ENCODE measurements around the gene TLR5. TPM values are rescaled to one million over a fixed set of nuclear protein-coding genes. Genes with fewer than 3 reads are reported as not detected.
"Not testable (repeated sequence)": the region's sequence is repeated elsewhere in the genome, so short reads cannot be mapped to it uniquely, and the experiment has no call there.

The TLR5 gene
- total RNA-seq, 1 donor from 2014 or later, result 0.79 TPM

- Histone ChIP-seq H3K4me3 (ENCODE audit: low read depth, low read length) (no peak overlapping the region), H3K27me3 (ENCODE audit: control insufficient read depth, insufficient read depth, low read length) (no peaks in the 10 kb centered on the region), H3K36me3 (ENCODE audit: control insufficient read depth, insufficient read depth, low read length) (no peaks in the 10 kb centered on the region)
- TF ChIP-seq, protein P1, sequence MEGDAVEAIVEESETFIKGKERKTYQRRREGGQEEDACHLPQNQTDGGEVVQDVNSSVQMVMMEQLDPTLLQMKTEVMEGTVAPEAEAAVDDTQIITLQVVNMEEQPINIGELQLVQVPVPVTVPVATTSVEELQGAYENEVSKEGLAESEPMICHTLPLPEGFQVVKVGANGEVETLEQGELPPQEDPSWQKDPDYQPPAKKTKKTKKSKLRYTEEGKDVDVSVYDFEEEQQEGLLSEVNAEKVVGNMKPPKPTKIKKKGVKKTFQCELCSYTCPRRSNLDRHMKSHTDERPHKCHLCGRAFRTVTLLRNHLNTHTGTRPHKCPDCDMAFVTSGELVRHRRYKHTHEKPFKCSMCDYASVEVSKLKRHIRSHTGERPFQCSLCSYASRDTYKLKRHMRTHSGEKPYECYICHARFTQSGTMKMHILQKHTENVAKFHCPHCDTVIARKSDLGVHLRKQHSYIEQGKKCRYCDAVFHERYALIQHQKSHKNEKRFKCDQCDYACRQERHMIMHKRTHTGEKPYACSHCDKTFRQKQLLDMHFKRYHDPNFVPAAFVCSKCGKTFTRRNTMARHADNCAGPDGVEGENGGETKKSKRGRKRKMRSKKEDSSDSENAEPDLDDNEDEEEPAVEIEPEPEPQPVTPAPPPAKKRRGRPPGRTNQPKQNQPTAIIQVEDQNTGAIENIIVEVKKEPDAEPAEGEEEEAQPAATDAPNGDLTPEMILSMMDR (IDR thresholded peaks at IDR 0.05; ENCODE audit: insufficient read depth, low read length, severe bottlenecking), result no peak
- DNase-seq (ENCODE audit: low read depth) (no peak), FAIRE-seq (no peak)
These were observed 32.6 kb upstream of the TLR5 start for GRCh38 chr1:223175633-223176032.

GRCh38 chr1:223175032-223175431, 32.0 kb upstream of the TLR5 start:
- DNase-seq (ENCODE audit: low read depth), result peak; percentile 24
- TF ChIP-seq, protein P1 (IDR thresholded peaks at IDR 0.05; ENCODE audit: insufficient read depth, low read length, severe bottlenecking), result peak; percentile 45
- Histone ChIP-seq H3K27me3 (ENCODE audit: control insufficient read depth, insufficient read depth, low read length) (no peaks in the 10 kb centered on the region), H3K4me3 (ENCODE audit: low read depth, low read length) (no peak overlapping the region), H3K36me3 (ENCODE audit: control insufficient read depth, insufficient read depth, low read length) (no peaks in the 10 kb centered on the region)
- FAIRE-seq, result no peak

DNA sequence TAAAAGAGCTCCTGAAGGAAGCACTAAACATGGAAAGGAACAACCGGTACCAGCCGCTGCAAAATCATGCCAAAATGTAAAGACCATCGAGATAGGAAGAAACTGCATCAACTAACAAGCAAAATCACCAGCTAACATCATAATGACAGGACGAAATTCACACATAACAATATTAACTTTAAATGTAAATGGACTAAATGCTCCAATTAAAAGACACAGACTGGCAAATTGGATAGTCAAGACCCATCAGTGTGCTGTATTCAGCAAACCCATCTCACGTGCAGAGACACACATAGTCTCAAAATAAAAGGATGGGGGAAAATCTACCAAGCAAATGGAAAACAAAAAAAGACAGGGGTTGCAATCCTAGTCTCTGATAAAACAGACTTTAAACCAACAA, 26.4 kb upstream of the TLR5 start:
- not testable (repeated sequence) for FAIRE-seq; H3K4me3 ChIP-seq (ENCODE audit: low read depth, low read length); H3K27me3 ChIP-seq (ENCODE audit: control insufficient read depth, insufficient read depth, low read length); DNase-seq (ENCODE audit: low read depth); H3K36me3 ChIP-seq (ENCODE audit: control insufficient read depth, insufficient read depth, low read length)

- TF ChIP-seq, protein P1 (IDR thresholded peaks at IDR 0.05; ENCODE audit: insufficient read depth, low read length, severe bottlenecking), result no peak
- DNase-seq (ENCODE audit: low read depth) (no peak), FAIRE-seq (no peak)
- Histone ChIP-seq H3K4me3 (ENCODE audit: low read depth, low read length) (no peak overlapping the region), H3K27me3 (ENCODE audit: control insufficient read depth, insufficient read depth, low read length) (no peaks in the 10 kb centered on the region), H3K36me3 (ENCODE audit: control insufficient read depth, insufficient read depth, low read length) (no peaks in the 10 kb centered on the region)
These were observed 18.3 kb upstream of the TLR5 start for GRCh38 chr1:223161321-223161720.

- TF ChIP-seq, protein P1 (IDR thresholded peaks at IDR 0.05; ENCODE audit: insufficient read depth, low read length, severe bottlenecking), result no peak
- no peak for DNase-seq (ENCODE audit: low read depth)
- Histone ChIP-seq H3K36me3 (ENCODE audit: control insufficient read depth, insufficient read depth, low read length) (no peaks in the 10 kb centered on the region), H3K4me3 (ENCODE audit: low read depth, low read length) (no peak overlapping the region), H3K27me3 (ENCODE audit: control insufficient read depth, insufficient read depth, low read length) (no peaks in the 10 kb centered on the region)
- no peak for FAIRE-seq
These were observed 13.3 kb upstream of the TLR5 start for GRCh38 chr1:223156343-223156742.

DNA sequence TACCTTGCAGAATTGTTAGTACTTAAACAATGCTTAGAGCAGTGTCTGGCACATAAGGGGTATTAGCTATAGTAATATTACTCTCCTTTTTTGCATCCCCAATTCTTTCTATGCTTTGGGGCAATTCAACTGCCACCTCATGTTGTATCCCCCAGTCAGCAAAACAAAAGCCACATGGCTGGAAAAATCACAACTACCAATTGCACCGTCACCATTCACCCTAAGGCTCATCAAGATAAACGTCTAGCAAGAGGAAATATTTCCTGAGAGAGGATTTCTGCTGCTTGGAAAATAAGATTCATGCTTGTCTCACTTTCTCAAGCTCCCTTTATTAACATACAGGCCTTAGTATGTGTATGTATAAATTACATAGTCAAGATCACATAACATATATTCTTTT, 12.1 kb upstream of the TLR5 start:
- no peak for FAIRE-seq
- Histone ChIP-seq H3K4me3 (ENCODE audit: low read depth, low read length) (no peak overlapping the region), H3K27me3 (ENCODE audit: control insufficient read depth, insufficient read depth, low read length) (no peaks in the 10 kb centered on the region), H3K36me3 (ENCODE audit: control insufficient read depth, insufficient read depth, low read length) (no peaks in the 10 kb centered on the region)
- TF ChIP-seq, protein P1 (IDR thresholded peaks at IDR 0.05; ENCODE audit: insufficient read depth, low read length, severe bottlenecking), result no peak
- DNase-seq (ENCODE audit: low read depth), result no peak

All from bronchial epithelial cell (primary cell).